HG03025 (cell line): Measurements from ENCODE around the gene LAMA4.

Experiments
- ATAC-seq: cut with Tn5 transposase; IDR thresholded peaks from one replicate; pipeline ENCODE4 v1.9.1; 2021; ENCODE audit warnings: mild to moderate bottlenecking, moderate library complexity; ENCODE audit not compliant: unreplicated experiment, low FRiP score

The LAMA4 gene

DNA sequence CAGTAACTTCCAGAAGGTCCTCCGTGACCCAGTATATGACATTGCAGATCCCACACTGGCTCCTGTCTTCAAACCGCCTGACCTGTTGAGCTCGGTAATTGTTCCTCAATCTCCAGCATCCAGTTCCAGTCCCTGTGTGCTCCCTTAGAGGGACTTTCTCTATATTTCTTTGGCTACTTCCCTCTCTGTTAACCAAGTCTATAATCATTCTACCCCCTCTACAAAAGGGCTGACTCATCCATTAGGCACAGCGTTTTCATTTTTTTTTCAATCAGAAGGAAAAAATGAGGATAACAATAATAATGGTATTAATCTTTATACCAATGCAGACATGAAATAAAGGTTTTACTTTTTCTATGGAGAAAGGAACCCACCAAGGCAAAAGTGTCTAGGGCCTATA lies 97.7 kb downstream of the LAMA4 start:
- ATAC-seq, result no peak

DNA sequence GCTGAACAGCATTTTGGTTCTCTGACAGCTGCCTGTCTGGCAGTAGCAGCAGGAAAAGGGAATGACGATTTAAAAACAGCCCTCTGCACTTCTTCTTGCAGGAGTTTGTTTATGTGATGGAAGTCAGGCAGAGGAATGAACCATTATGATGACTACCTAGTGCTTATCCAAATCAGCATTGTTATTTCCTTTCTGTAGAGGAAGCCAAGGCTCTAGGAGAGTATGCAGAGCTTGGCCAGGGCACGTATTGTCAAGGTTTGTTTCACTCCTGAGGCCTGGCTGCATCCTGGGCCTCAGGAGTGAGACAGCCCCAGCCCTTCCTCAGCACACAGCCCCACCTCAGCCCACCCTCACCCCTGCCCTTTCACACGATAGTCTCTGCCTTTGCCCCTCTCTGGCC lies 98.5 kb downstream of the LAMA4 start:
- no peak for ATAC-seq

DNA sequence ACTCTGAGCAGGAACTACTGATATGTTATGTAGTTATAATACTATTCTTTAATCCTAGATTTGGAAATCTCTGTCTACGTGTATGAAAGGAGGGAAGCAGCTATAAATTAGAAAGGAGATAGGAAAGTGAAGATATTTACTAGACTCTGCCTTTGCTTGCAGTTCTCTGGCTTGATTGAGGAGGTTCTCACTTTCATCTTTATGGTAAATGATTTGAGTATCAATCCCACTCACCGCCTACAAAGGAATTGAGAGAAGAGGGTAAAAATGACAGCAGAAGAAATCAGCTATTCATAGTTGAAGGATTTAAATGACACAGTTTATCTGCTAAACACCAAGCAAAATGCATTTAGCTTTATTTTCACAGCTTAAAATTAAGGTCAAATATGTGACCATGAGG lies 99.7 kb downstream of the LAMA4 start:
- no peak for ATAC-seq

DNA sequence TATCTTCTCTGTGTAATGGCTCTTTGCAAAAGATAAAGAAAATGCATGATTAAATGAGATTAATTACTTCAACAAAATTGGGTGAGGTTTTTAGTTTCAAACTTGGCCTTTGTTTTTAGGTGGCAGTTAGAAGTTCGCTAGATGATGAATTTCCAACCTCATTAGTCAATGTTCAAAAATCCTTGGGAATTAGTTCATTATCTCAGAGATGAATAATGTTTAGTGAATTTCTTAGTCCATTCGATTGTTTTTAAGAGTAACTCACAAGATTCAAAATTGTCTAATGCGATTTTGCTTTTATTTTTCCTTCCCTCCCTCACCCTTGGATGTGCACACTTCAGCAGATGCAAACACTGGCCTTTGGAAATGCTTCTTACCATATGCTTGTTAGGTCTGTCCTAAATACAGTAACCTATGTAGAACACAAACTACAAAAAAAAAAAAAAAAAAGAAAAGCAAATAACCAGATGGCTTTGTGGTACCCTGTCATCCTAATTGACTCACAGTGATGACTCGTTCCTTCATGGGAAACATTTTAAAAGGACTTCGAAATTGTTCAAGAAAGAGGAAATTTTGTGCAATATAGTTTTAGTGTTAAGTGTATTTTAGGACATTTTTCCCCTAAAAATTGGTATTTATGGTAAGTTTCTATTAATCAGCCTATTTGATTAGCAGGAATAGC lies 100.3 kb downstream of the LAMA4 start:
- no peak for ATAC-seq

DNA sequence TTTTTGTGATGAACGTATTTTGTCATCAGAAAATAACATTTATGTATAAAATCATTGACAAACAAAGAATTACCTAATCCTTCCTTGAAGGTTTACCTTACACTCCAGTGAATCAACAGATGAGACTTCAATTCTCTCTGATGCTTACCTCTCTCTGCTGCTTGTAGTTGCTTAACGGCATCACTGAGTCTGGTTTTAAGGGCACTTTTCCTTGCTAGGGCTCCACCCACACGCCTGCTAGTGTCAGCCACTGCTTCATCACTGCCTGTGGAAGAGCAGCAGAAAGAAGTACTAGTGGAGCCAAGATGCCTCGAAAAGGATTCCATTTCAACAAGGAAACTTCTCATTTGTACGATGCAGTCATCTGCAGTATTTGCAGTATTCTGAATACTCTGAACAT lies 104.0 kb downstream of the LAMA4 start:
- no peak for ATAC-seq

DNA sequence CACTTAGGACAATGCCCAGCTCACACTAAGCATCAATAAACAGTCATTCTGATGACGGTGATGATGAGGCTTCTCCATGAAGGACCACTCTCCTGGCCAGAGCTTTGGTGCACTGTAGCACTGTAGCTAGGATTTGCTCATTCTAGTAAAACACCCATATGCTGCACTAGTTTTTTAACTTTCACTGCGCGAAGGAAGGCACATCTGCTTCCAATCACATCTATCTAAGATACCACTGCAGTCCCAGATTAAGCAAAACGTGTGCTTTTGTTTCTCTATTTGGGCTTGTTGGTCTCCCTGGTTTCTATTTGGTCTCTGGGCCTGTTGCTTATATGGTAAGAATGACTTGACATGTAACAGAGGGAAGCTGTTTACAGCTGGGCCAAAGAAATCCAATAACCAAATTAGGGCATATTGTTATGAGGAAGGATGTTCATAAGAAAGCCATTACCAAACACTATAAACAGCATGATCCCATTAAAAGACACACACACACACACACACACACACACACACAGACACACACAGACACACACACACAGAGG lies 104.6 kb downstream of the LAMA4 start:
- ATAC-seq, result no peak

DNA sequence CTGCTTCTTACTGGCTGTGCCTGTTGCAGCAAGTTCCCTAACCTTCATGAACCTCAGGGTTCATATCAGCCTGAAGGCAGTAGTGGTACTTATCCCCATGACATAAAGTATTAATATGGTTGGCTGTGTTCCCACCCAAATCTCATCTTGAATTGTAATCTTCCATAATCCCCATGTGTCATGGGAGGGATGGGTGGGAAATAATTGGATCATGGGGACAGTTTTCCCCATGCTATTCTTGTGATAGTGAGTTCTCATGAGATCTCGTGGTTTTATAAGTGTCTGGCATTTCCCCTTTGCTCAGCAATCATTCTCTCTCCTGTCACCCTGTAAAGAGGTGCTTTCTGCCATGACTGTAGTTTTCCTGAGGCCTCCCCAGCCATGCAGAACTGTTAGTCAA lies 105.1 kb downstream of the LAMA4 start:
- no peak for ATAC-seq

DNA sequence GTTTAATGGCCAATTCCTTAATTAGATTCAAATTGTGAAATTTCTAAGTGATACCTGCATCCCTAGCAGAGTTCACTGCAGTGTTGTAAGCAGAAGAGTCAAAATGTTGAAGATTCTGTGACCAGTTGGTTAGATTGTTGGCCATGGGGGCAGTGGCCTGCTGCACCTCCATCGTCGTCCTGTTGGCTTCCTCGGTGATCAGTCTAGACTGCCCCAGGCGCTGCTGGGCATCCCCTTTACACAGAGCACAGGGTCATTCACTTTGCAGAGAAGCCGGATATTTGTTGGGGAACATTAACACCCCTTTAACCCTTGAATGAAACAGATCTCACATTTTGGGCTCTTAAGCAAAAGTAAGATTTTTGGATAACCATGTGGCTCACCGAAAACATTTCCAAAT lies 106.3 kb downstream of the LAMA4 start:
- no peak for ATAC-seq

DNA sequence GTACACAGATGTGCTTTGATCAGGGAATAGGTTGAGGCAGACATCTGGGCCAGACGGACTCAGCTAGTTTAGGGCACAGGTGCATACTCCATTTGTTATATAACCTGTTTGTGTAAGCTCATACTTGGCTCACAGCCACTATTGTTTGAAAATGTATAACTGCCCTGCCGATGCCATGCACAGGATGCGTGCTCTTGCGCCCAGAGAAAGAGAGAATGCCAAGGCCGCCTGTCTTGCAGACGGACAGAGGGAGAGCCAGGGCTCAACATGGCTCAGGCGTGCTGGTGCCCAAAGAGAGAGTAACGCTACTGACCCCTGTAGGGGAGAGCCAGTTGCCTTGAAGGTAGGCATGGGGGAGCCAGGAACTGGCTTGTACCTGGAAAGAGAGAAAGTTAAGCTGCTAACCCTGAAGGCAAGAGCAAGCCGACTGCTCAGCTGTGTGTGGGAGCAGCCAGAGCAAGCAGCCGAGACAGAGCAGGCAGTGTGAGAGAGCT lies 109.2 kb downstream of the LAMA4 start:
- ATAC-seq, result no peak

DNA sequence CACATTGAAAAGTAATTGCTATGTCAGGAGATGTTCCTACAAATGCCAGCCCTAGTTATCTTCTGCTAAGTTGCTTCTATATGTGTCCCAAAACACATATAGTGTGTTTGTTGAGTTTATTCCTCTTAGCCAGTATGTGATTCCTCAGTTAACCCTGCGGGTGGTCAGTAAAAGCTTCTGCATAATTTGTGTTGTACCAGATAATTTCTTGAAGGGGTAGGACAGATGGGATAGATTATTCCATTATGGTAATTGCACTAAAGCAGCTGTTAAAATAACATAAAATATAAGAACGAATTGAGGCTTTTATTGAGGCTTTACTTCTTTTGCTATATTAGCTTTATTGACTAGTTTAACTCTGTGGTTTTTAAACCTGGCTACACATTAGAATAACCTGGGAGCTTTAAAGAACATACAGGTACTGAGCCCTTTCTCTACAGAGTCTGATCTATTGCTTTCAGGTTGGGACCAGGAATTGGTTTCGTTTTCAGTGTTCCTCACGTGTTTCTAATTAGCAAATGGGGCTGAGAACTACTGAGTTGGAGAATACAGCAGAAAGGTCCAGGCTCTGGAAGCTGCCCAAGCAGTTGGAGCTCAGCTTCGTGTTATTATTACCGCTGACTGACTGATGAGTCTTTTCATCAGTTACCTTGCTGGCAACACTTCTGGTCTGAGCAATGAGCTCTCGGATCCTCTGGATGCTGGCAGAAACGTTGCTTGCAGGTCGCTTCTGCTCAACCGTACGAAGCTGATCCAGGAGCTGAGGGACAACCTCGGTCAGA lies 110.0 kb downstream of the LAMA4 start:
- no peak for ATAC-seq

DNA sequence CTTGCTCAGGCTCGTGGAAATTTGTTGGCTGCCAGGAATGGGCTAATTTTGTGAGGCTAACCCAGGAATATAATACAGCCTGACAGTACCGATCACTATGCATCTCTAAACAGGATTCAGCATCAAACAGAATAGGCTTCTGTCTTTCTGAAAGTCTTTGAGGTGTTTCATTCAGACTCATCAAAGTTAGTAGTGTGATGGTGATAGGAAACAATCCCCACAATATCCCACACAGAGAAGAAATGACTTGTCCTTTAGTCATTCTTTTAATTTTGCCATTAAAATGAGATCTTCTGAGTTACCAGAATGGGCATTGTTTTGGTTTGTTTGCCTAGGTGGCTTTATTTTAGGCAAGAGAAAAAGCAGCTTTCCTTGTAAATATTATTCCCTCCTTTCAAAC lies 112.7 kb downstream of the LAMA4 start:
- ATAC-seq, result no peak

DNA sequence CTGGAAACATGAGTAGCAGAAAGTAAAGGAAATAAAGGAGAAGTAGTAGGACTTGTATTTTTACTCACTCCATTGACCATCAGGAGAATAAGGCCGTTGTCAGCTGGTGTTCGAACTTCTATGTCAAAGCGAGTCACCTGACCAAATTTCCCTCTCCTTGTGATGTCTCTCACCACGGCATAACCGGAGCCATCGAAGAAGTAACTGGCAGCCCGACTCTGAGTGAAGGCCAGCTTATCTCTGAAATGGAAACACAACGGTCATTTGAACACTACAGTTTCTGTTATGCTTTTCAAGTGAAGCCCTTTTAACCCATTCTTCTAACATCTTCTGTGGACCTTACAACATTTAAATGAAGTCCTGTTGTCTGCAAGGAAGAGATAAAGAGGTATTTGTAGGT lies 115.3 kb downstream of the LAMA4 start:
- ATAC-seq, result no peak

DNA sequence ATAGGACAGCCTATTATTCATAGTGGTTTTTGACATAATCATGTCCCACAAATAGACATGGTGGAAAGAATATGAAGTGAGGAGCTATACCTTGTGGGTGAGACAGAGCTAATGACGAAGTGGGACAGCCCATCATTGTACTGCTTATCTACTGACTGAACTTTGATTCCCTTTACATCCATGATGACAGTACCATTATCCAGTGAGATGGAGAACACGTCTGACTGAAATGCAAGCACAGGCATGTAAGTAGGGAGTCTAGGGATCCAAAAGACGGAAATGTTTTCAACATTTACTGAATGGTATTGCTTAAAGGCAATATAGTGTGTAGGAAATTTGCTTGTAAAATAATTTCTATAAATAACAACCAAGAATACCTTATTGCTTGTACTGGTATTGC lies 123.5 kb downstream of the LAMA4 start:
- no peak for ATAC-seq

DNA sequence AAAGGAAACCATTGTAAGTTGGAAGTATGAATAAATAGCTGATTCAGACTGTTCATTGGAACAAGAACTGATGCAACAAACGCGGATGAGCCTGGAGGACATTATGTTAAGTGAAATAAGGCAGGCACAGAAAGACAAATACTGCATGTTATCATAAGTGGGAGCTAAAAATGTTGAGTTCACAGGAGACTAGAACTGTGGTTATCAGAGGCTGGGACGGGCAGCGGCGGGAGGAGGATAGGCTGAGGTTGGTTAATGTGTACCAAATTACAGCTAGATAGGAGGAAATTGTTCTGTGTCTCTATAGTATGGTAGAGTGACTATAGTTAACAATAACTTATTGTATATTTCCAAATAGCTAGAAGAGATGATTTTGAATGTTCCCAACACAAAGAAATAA lies 126.2 kb downstream of the LAMA4 start:
- no peak for ATAC-seq

DNA sequence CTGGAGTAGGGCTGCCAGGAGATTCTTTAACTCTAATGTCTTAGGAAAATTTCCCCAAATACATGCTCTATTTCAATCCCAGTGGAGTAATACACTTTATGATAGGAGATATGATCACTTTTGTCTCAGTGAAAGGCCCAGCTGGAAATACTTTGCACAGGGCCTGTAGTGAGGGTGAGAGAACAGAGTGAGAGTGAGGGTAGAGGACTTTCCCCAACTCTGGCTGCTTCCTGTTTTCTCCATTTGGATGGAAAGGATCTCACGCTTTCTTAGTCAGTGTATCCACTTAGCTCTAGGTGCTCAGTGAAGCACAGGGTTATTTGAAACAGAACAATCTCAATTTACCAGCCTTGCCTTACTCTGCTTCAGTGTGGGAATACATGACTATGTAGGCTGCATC lies 130.4 kb downstream of the LAMA4 start:
- no peak for ATAC-seq

DNA sequence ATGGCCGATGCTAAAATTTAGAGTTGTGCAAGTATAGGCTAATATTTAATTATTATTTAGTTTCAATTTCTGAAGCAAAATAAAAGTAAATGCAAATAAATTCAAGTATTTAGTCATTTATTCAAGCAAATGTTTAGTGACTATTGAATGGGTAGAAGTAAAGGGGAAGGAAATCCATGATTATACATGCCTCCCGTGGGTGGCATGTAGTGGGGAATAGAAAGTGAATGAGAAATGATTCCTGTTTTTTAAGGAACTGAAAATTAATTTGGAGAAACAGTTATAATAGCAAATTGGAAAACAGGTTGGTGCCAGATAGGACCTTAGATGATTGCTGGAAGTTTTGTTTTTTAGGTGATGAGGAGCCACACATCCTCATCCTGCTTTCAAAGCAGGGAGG lies 131.6 kb downstream of the LAMA4 start:
- no peak for ATAC-seq

DNA sequence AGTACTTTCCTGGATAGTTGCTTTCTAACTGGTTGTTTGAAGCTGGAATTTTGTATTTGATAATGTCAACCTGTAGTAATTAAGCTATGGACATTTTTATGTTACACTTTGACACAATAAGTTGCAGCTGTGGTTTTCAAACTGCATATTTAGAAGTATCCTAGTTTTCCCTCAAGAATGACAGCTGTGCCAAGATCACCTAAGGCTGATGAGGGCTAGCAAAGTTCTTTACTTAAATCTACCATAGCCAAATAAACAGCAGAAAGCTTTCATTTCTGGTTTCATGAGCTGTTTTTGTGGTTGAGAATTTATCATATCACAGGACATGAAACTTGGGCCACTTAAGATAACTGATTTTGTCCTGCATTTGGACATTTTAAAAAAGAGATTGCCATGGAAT lies 136.3 kb downstream of the LAMA4 start:
- ATAC-seq, result no peak

DNA sequence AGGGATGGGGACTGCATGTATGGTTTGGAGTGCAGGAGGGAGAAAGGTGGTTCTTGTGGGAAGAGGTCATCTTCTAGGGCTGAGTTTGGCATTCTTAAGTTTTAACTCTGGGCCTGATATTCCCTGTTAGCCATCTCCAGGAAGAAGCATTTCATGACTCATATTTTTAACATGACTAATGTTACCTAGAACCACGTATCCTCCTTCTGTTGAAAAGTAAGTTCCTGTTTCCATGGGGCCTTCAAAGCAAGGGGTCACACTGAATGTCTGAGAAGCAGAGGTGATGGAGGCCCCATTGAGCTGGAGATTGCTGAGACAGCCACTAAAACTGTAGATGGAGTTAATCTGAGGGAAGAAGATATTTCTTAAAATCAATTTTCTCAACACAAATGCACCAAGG lies 136.8 kb downstream of the LAMA4 start:
- no peak for ATAC-seq

DNA sequence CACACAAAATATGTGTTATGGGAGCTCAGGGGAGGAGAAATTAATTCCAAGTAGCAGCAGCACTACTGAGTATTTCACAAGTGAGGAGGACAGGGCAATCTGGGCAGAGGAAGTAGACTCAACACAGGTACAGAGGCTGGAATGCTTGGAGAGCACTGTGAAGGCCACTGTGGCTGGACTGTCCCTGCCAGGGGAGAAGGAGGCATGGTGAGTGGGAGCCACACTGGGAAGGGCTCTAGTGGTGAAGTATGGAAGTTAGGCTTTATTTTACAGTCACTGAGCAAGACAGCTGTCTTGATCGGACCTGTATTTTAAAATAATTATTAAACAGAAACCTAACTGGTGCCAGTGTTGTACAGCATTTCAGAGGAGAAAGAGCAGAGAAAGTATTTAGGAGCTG lies 138.1 kb downstream of the LAMA4 start:
- ATAC-seq, result no peak

DNA sequence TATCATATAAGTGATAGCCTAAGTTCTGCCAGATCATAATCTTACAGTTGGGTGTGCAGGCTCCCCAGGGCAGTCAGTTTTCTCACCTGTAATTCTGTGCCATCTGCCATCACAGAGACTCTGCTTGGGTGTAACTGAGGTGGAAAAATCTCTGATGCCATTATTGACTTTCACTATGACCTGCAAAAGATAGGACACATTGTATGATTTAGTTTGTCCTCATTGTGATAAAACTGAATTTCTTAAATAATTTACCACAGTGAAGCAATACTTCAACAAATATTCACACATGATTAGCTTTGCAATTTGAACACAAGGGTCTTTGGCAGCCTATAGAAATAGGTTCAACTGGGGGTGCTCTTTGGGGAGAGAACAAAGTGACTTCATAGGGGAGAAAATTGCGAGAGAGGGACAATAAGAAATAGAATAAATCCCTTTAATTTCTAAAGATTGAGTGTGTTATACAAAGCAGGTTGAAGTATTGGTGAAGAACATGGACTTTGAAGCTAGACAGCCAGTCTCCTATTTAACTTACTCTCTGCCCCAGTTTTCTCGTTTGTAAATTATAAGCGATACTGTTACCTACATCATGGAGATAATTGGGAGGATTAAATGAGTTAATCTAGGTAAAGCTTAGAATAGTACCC lies 139.7 kb downstream of the LAMA4 start:
- no peak for ATAC-seq

DNA sequence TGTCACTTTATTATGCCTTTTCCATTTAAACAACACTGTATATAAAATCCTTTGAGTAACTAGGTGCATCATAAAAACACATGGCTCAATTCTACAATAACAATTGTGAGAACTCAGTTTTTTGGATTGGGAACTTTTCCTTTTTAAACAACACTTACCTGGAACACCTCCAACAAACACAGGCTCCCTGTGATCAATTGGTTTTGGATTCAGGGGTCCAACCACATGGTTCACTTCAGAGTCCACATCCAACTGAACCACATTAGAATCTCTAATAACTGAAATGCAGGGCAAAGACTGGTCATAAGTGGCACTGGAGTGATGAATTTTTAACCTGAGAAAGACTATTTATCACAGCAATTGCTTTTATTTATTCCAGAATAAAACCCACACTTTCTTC lies 140.4 kb downstream of the LAMA4 start:
- ATAC-seq, result no peak
